GM23338 (cell line): Measurements from ENCODE around the gene CLCF1. TPM values are rescaled to one million over a fixed set of nuclear protein-coding genes. Genes with fewer than 3 reads are reported as not detected.

Source experiments
- ATAC-seq: fragments of 200-7000 bp; cut with Tn5 transposase; 3 replicates; pipeline ENCODE4 v1.9.1; 2020
- DNase-seq: peaks from one replicate; pipeline ENCODE4 v3.0.0-alpha.2; 2015; ENCODE audit warnings: low spot score
- H2AFZ ChIP-seq: fragments of 200-600 bp; sonication (generic); 2 replicates; pipeline ENCODE4 v1.8.0; 2016; ENCODE audit warnings: antibody characterized with exemption, mild to moderate bottlenecking, moderate library complexity
- H3F3A ChIP-seq: fragments of 200-600 bp; sonication (generic); replicated peaks from 2 replicates; pipeline ENCODE4 v1.8.0; 2017; ENCODE audit warnings: antibody characterized with exemption, mixed run types, low read depth
- H3K27ac ChIP-seq: fragments of 200-600 bp; sonication (generic); 2 replicates; pipeline ENCODE4 v1.6.1; 2016; ENCODE audit warnings: low read depth
- H3K27me3 ChIP-seq: fragments of 200-600 bp; sonication (generic); 2 replicates; pipeline ENCODE4 v1.8.0; 2016; ENCODE audit warnings: mild to moderate bottlenecking, mixed run types, moderate library complexity; ENCODE audit not compliant: insufficient read depth
- H3K36me3 ChIP-seq: fragments of 200-600 bp; sonication (generic); 2 replicates; pipeline ENCODE4 v1.8.0; 2016; ENCODE audit warnings: mild to moderate bottlenecking; ENCODE audit not compliant: insufficient read depth
- H3K4me1 ChIP-seq: fragments of 200-600 bp; sonication (generic); 2 replicates; pipeline ENCODE4 v1.8.0; 2016; ENCODE audit warnings: mild to moderate bottlenecking, moderate library complexity; ENCODE audit not compliant: insufficient read depth
- H3K4me2 ChIP-seq: fragments of 200-600 bp; sonication (generic); 2 replicates; pipeline ENCODE4 v1.7.1; 2017; ENCODE audit warnings: mixed run types
- H3K4me3 ChIP-seq: fragments of 200-600 bp; sonication (generic); 2 replicates; pipeline ENCODE4 v1.6.1; 2016; ENCODE audit warnings: mixed run types
- H3K79me2 ChIP-seq: fragments of 200-600 bp; sonication (generic); replicated peaks from 2 replicates; pipeline ENCODE4 v1.8.0; 2017; ENCODE audit warnings: mild to moderate bottlenecking; ENCODE audit not compliant: insufficient read depth
- H3K9me2 ChIP-seq: fragments of 200-600 bp; sonication (generic); 2 replicates; pipeline ENCODE4 v1.8.0; 2017; ENCODE audit not compliant: insufficient read depth
- H4K20me1 ChIP-seq: fragments of 200-600 bp; sonication (generic); replicated peaks from 2 replicates; pipeline ENCODE4 v1.8.0; 2017; ENCODE audit warnings: mild to moderate bottlenecking; ENCODE audit not compliant: insufficient read depth
- H3K27ac Mint-ChIP-seq: 2 replicates; pipeline ENCODE4 v1.8.0; 2020; ENCODE audit warnings: inconsistent platforms, mild to moderate bottlenecking, moderate library complexity, mixed read lengths
- H3K27me3 Mint-ChIP-seq: 3 replicates; pipeline ENCODE4 v1.8.0; 2022; ENCODE audit warnings: low read depth, mild to moderate bottlenecking, moderate library complexity, mixed read lengths, inconsistent platforms; ENCODE audit not compliant: insufficient read depth, poor library complexity
- H3K36me3 Mint-ChIP-seq: 3 replicates; pipeline ENCODE4 v1.8.0; 2021; ENCODE audit warnings: low read depth, mild to moderate bottlenecking, inconsistent platforms, moderate library complexity, mixed read lengths
- H3K4me1 Mint-ChIP-seq: 3 replicates; pipeline ENCODE4 v1.8.0; 2020; ENCODE audit warnings: mild to moderate bottlenecking, inconsistent platforms, mixed read lengths
- H3K4me3 Mint-ChIP-seq: 3 replicates; pipeline ENCODE4 v1.8.0; 2021; ENCODE audit warnings: moderate library complexity, mild to moderate bottlenecking, inconsistent platforms, mixed read lengths
- H3K9me3 Mint-ChIP-seq: 3 replicates; pipeline ENCODE4 v1.8.0; 2020; ENCODE audit warnings: moderate library complexity, mild to moderate bottlenecking, inconsistent platforms, mixed read lengths
- CREB1 ChIP-seq: fragments of 250-450 bp; sonication (Bioruptor Pico); IDR thresholded peaks from 2 replicates; pipeline ENCODE4 v1.5.0; 2020; ENCODE audit warnings: low read depth, mild to moderate bottlenecking, moderate library complexity
- ETS1 ChIP-seq: IDR thresholded peaks from 2 replicates; pipeline ENCODE4 v1.6.1; 2016; ENCODE audit warnings: antibody characterized with exemption
- STAT1 ChIP-seq: IDR thresholded peaks from one replicate; pipeline ENCODE4 v1.6.1; 2016; ENCODE audit warnings: antibody characterized with exemption; ENCODE audit not compliant: unreplicated experiment
- ZNF114 ChIP-seq: fragments of 250-450 bp; sonication (Bioruptor Pico); IDR thresholded peaks from 2 replicates; pipeline ENCODE4 v1.5.0; 2020; ENCODE audit warnings: mild to moderate bottlenecking, moderate library complexity
- ZNF462 ChIP-seq: fragments of 250-450 bp; sonication (Bioruptor Pico); IDR thresholded peaks from 2 replicates; pipeline ENCODE4 v1.5.0; 2020; ENCODE audit warnings: mild to moderate bottlenecking, moderate library complexity
- polyA plus RNA-seq: library from polyadenylated mRNA; unstranded; fragments of >200 nt; fragmentation: Nextera tagmentation; extraction: Ambion mirVana; gene quantifications from 2 replicates; pipeline ENCODE4 v1.2.1, GENCODE V29; 2016
- total RNA-seq: library from RNA; depleted of rRNA; stranded (reverse); fragments of >200 nt; shearing (Covaris generic); gene quantifications from 2 replicates; pipeline ENCODE4 v1.2.3, GENCODE V29; 2014
- TF ChIP-seq, protein P1 (sequence below), 2 experiments: fragments of 200-600 bp in 1 of 2; sonication (generic) in 1 of 2; conservative IDR thresholded peaks; 2 replicates each; pipeline versions ENCODE4 v1.5.1 to v1.6.1; 2016 to 2017; ENCODE audit warnings: antibody characterized with exemption in 2 of 2, low read depth in 2 of 2, mild to moderate bottlenecking in 2 of 2, moderate library complexity in 1 of 2
- TF ChIP-seq, protein P2 (sequence below): IDR thresholded peaks from one replicate; pipeline ENCODE4 v1.6.1; 2018; ENCODE audit warnings: antibody characterized with exemption; ENCODE audit not compliant: unreplicated experiment

Gene CLCF1
- total and polyA plus RNA-seq, 2 experiments from 2014 or later = 0.32 TPM; not detected in 1

DNA sequence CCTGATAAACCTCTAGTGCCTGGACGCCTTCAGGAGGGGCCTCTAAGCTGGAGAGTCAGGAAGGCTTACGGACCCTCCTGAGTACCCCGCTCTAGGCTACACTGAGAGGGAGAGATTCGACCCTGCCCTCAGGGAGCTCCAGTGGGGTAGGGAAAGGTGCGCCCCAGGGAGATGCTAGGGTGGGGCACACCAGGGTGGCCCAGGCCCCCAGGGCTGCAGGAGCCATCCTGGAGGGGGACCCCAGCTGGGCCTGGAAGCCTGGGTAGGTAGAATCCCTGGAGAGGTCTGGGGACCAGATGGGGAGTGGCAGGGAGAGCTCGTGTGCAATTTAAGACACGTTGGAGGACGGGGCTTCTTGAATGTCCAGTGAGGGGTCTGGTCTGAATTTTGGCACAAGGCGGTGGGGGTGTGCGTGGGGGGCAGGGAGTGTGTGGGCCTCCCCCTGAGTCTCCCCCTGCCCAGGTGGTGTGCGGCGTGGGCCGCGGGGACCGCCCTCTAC, 46.8 kb upstream of the CLCF1 start:
- H3K4me1 ChIP-seq = peaks cover 15% of the 10 kb centered on the region; the same call in 1 of the 2 replicates
- peak overlapping the region; percentile 83 for H3K4me2 ChIP-seq
- H3K4me3 ChIP-seq = peak overlapping the region; percentile 67
- TF ChIP-seq ETS1 (no peak), ZNF462 (CRISPR knock-in tag) (no peak), ZNF114 (no peak), CREB1 (CRISPR knock-in tag) (no peak), STAT1 (no peak)
- TF ChIP-seq, protein P1, sequence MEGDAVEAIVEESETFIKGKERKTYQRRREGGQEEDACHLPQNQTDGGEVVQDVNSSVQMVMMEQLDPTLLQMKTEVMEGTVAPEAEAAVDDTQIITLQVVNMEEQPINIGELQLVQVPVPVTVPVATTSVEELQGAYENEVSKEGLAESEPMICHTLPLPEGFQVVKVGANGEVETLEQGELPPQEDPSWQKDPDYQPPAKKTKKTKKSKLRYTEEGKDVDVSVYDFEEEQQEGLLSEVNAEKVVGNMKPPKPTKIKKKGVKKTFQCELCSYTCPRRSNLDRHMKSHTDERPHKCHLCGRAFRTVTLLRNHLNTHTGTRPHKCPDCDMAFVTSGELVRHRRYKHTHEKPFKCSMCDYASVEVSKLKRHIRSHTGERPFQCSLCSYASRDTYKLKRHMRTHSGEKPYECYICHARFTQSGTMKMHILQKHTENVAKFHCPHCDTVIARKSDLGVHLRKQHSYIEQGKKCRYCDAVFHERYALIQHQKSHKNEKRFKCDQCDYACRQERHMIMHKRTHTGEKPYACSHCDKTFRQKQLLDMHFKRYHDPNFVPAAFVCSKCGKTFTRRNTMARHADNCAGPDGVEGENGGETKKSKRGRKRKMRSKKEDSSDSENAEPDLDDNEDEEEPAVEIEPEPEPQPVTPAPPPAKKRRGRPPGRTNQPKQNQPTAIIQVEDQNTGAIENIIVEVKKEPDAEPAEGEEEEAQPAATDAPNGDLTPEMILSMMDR (conservative IDR thresholded peaks at IDR 0.05; ENCODE audit: low read depth in 2 of 2) = no peak
- TF ChIP-seq, protein P2, sequence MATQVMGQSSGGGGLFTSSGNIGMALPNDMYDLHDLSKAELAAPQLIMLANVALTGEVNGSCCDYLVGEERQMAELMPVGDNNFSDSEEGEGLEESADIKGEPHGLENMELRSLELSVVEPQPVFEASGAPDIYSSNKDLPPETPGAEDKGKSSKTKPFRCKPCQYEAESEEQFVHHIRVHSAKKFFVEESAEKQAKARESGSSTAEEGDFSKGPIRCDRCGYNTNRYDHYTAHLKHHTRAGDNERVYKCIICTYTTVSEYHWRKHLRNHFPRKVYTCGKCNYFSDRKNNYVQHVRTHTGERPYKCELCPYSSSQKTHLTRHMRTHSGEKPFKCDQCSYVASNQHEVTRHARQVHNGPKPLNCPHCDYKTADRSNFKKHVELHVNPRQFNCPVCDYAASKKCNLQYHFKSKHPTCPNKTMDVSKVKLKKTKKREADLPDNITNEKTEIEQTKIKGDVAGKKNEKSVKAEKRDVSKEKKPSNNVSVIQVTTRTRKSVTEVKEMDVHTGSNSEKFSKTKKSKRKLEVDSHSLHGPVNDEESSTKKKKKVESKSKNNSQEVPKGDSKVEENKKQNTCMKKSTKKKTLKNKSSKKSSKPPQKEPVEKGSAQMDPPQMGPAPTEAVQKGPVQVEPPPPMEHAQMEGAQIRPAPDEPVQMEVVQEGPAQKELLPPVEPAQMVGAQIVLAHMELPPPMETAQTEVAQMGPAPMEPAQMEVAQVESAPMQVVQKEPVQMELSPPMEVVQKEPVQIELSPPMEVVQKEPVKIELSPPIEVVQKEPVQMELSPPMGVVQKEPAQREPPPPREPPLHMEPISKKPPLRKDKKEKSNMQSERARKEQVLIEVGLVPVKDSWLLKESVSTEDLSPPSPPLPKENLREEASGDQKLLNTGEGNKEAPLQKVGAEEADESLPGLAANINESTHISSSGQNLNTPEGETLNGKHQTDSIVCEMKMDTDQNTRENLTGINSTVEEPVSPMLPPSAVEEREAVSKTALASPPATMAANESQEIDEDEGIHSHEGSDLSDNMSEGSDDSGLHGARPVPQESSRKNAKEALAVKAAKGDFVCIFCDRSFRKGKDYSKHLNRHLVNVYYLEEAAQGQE = no peak
- Mint-ChIP-seq H3K27me3 (peaks cover 21% of the 10 kb centered on the region), H3K4me3 (peak overlapping the region; percentile 69), H3K9me3 (no peaks in the 10 kb centered on the region; the same call in 2 of the 3 replicates), H3K36me3 (no peaks in the 10 kb centered on the region), H3K4me1 (peaks cover 19% of the 10 kb centered on the region), H3K27ac (no peak overlapping the region)
- H3F3A ChIP-seq = no peaks in the 10 kb centered on the region
- no peak overlapping the region for H2AFZ ChIP-seq
- no peaks in the 10 kb centered on the region for H3K79me2 ChIP-seq
- DNase-seq (no peak), ATAC-seq (no peak)
- no peaks in the 10 kb centered on the region for H3K36me3 ChIP-seq
- H3K9me2 ChIP-seq = no peaks in the 10 kb centered on the region
- no peak overlapping the region for H3K27ac ChIP-seq
- no peaks in the 10 kb centered on the region for H4K20me1 ChIP-seq
- 0 out of 2 replicates have a peak, but pooled peaks cover 5% of the 10 kb centered on the region for H3K27me3 ChIP-seq
